CD4-positive, alpha-beta T cell treated with Interleukin-17A for 1 hour (primary cell): ENCODE measurements around the gene HDAC10.

Experiments
- DNase-seq: peaks from one replicate; pipeline ENCODE4 v3.0.0-alpha.2; 2020

Gene HDAC10

DNA sequence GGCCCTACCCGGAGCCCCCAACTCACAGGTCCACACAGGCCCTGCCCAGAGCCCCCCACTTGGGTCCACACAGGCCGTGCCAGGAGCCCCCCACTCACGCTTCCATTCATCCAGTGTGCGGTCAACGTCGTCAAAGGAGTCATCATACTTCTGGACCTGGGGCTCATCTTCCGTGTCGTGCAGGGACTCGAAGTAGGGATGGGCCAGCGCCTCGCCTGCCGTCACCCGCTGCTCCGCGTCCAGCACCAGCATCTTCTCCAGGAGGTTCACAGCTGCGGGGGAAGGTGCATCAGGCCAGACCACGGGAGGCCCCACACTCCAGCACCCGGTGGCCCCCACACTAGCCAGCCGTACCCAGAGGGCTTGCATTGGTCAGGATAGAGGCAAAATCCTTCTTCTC lies 4.0 kb upstream of the HDAC10 start:
- no peak for DNase-seq

DNA sequence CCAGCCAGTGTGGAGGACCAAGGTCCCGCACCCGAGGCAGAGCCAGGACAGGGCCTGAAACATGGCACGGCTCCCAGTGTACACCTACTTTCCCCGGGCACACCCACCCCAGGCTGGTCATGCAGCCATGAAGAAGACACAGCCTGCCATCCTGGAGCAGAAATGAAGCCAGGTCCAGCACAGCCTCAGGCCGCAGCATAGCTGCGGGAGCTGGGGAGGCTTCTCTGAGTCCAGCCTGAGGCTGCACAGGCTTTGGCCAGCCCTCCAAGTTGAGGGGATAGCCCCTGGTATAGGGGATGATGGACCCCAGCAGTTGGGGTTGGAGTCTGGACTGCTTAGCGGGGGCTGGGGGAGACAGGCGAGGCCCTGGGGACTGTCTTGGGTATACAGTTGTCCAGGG lies 2.9 kb upstream of the HDAC10 start:
- DNase-seq = no peak

DNA sequence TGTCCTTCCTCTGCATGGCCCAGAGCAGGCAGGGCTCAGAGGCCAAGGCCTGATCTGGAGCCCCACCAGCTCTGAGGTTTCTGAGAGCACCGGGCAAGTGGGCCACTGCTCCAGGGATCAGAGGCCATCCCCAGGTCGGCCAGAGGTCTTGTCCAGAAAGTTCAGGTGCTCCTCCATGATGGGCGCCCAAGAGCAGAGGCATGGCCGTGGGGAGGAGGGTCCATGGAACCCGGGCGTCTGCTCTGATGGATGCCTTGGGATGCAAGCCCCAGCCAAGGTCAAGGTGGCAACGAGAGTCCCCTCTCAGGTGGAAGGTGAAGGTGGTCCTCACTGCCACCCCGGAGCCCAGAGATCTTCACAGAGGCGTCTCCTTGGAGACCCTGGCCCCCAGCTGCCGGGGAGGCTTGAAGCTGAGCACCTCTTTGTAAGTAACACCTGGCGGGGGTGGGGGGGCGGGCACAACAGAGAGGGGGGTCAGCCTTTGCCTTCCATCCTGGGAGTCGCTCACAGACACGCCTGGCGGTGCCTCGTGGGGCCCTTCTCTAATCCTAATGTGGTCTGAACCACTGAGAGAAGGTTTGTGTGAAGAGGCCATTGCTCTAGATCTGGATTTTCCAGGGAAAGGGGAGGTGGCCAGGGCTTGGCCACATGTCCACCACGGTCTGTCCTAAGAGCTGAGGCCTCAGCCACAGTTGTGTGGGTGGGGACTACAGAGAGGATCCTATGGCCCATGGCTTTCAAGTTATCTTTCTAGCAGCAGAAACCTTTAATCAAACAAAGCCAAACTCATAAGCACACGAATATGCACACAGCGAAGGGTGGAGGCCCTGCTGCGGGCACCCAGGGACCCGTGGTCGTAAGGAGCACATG lies 2.2 kb upstream of the HDAC10 start:
- DNase-seq = no peak

DNA sequence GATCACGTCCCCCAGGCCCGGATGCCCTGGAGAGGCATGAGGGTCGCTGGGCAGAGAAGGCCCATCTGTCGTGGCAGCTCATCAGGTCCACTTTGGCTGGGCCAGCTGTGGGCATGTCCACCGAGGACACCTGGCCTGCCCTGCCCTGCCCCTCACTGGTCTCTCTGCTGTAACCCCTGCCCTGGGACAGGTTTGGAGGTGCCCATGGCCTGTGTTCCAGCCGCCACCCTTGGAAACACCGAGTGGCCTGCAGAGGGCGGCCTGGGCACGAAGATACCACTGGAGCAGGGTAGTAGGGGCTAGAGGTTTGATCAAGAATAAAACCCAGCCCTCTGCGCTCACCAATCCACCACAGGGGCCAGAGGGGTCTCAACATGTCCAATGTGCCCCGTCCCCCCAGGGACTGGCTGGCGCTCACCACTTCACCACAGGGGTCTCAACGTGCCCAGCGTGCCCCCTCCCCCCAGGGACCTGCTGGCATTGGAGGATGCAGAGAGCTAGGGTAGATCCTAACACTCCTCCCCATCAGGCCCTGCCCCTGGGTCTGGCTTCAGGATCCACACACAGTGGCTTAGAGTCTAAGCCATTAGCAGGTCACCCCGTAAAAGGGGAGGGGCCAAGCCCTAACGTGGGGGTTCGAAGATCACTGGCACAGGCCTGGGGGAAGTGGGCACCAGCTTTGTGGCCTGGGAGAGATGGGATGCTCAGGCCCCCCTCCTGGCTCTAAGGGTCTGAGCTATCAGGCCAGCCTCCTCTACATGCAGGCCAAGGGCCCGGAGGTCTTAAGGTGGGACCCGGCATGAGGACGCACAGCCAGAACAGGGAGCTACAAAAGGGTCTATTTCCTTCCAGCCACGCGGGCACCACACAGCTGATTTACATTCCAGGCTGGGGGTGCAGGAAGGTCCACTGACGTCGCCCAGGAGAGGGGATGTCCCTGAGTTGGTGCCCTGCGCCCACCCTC lies 1.3 kb upstream of the HDAC10 start:
- peak; percentile 78 for DNase-seq

DNA sequence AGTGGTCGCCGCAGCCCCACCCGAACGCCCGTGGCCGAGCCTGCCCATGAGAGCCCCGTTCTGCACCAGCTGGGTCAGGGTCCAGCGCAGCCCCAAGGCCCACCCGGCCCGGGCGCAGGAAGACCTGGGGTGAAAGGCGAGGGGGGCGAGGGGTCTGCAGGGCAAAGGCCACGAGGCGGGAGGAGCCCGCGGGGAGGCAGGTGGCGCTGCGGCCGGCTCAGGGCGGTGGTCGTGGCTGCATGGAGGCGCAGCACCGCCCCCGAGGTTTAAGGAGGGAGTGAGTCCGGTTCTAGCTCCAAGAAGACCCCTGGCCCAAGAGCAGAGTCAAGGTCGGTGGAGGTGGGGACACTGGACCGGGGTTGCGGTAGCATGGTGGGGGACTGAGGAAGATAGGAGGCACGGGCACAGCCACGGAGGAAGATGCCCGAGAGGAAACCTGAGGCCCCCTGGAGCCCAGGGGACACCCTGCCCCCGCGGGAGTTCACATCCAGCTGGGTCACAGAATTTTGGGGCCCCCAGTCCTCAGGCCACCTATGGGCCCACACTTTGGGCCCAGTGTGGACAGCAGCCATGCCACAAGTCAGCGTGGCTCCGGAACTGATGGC lies 514 bp upstream of the HDAC10 start:
- DNase-seq = peak; percentile 26

DNA sequence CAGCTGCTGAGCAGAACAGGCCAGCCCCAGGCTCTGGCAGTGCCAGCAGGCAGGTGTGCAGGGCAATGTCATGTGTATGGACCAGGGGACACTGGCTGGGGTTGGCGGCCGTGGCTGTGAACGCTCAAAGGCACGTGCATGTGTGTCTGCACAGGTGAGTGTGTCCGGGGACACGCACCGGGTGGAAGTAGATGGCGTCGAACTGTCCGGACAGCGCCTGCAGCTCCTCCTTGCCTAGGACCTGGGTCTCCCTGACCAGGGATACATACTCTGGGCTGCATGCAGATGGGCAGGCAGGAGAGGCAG lies 863 bp downstream of the HDAC10 start:
- DNase-seq = no peak

DNA sequence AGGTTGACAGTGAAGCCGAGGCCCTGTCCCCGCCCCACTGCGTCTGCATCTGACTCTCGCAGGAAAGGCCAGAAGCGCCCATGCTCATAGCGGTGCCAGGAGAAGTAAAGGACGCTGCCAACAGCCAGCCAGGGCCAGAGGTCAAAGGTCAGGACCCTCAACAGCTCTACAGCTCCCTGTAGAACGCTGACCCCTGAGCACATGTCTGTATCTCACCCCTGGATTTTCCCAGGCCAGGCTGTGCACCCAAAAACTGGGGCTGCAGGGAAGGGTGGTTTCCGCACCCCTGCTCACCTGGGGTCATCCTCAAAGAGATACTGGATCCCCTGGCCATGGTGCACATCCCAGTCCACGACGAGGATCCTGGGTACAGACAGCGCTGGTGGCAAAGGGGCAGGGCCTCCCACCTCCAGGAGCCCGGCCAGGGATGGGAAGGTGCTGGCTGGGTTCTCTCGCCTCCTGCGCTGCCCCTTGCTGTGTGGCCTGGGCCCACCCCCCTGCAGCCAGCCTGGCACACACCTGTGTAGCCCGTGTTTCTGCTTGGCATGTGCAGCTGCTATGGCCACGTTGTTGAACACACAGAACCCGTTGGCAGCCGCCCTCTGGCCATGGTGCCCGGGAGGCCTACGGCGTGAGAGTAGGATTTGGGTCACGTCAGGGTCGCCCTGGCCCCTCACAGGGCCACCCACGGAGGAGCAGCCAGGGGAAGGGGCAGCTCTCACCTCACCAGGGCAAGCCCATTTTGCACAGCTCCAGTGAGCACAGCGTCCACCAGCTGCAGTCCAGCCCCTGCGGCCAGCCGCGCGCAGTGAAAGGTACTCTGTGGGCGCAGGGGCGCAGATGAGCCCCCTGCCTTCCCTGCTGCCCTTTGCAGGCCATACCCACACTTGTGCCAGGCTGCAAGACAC lies 1.5 kb downstream of the HDAC10 start:
- DNase-seq = no peak

DNA sequence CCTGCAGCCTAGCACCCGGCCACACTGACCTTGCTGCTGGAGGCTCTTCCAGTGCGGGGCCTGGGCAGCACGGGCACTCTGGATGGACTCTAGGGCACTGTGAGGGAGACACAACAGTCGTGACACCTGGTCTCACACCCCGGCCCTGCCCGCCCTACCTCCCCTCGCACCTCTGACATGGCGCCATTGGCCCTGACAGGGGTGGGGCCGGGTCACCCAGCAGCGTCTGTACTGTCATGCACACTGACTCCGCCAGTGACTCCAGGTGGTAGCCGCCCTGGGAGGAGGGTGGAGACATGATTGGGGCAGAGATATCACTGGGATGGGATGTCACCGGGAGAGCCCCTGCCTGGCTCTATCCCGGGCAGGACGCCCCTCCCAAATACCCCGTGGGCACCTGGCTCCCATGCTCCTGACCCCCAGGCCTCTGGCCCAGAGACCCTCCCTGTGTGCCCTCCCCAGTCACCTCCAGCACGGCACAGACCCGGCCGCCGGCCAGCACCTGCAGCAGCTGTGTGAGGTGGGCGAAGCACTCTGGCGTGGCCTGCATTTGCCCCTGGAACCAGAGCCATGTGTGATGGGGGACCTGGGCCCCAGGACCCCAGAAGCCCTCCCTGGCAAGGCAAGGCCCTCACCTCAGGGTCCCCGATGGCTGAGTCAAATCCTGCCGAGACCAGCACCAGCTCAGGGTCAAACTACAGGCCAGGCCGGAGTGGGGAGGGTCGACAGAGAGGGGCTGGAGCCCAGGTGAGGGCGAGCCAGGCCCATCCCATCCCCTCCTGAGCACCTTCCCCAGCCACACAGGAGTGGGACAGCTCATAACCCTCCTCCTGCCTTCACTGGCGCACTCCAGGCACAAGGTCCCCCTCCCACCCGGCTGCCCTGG lies 2.6 kb downstream of the HDAC10 start:
- no peak for DNase-seq

DNA sequence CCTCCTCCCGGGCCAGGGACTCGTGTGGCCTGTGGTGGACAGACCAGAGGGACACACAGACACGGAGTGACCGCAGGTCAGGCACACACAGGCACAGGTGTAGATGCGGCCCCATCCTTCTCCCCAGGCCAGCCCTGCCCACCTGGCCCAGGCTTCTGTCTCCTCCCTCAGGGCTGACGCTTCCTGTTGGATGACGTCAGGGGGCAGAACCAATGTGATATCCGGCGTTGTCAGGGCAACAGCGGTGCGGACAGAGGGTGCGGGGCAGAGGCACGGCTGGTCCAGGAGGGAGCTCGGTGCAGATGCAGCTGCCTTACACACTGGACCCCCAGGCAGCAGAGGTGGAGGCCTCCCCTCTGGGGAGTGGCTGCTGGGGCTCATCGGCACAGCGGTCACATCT lies 3.3 kb downstream of the HDAC10 start:
- DNase-seq = peak; percentile 84

DNA sequence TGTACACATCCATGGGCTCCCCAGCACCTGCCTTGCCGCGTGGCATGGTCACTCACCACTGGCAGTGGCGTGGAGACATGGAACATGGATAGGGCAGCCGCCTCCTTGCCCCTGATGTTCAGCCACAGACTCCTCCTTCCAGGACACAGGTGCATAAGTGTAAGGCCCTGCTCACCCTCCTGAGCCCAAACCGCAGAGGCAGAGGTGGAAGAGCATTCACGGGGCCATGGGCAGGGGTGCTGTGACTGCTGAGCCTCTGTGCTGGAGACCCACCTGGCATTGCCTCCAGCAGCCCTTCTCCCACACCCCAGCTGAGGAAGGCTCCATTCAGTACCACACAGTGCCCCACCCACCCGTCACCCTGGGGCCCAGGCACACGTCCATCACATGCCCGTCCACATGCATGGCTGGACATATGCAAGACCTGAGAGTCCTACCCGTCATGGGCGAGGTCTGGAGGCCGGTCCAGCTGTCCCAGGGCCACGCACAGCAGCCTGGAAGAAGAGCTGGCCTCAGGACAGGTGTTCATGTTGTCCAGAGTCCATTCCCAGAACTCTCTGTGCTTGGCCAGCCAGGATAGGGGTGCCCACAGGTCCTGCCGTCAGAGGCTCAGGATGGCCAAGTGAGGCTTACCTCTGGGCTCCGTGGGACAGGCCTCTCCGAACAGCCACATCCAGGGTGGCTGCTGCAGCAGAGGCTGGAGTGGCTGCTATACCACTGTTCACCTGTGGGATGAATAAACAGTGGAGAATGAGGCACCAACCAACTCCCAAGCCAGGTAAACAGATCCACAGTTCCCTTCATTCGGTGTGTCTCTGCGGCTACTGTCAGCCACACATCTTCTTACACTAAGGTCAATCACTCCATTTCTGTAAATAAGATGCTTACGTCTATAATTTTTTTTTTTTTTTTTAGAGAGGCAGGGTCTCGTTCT lies 4.6 kb downstream of the HDAC10 start:
- no peak for DNase-seq

DNA sequence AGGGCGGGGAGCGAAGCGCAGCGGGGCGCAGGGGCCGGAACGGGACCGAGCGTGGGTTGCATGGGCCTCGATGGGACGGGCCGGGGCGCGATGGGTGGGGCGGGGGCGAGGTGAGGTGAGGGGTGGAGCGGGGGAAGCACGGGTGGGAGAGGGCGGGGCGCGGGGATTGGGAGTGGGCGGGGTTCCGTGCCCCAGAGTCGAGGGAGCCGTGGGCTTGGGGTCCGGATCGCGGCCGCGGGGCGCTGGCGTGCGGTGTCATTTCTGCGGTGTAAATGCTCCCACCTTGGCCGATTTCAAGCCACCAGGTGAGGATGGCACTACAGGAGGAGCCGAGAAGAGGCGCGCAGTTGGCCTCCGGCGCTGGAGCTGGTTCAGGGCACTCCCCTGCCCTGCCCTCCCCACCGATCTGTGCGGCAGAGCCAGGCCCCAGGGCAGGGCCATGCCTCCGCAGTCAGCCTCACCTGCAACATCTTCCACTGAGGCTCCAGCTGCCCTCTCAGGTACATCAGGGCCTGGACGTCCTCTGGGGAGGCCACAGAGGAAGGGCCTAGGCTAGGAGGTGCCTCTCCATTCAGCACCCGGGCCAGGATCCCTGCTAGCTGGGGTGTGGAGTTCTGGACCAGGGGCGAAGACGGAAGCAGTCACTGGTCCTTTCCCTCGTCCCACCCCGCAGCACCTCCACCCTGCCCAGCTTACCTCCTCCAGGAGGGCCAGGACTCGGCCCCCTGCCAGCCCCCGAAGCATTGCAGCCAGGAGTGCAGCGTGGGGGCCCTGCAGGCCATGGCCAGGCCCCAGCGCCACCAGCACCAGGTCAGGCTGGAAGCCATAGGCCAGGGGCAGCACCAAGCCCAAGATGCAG lies 5.6 kb downstream of the HDAC10 start:
- no peak for DNase-seq

DNA sequence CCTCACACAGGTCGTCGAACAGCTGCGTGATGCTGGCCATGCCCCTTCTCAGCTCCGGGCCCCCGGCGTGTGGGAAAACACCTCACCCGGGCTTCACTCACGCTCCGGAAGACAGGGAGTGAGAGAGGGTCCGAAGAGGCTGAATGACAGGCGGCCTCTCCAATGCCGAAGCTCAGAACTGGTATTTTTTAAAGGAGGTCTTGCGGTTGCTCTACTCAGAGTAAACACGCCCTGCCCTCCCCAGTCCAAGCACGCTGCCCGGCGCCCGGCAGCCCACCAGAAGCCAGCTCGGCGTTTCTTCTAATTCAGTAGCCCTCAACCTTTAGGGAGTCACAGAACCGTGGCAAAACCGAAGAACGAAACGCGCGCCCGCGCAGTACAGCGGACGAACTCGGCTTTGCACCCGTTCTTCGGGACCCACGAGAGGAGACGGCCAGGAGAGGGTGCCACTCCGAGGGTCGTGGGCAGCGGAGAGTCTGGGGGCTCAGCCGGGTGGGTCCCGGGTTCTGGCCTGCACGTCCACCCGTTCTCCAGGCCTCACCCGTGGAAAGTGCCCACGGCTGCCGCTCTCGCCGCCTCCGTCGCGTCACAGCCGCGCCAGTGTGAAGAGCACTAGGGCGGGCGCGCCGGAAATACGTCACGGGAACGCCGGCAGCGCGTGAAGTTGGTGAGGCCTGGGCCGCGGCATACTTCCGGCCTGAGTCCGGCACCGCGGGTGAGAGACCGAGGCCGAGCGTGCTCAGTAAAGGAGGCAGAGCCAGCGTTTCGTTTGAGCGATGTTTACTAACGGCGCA lies 6.4 kb downstream of the HDAC10 start, which contains the start of gene TUBGCP6:
Gene TUBGCP6 (minus strand): TSS at position 604 of the 794 bp plus-strand sequence. CDS start 564 bp downstream, at position 40.
- DNase-seq = peak; percentile 91

DNA sequence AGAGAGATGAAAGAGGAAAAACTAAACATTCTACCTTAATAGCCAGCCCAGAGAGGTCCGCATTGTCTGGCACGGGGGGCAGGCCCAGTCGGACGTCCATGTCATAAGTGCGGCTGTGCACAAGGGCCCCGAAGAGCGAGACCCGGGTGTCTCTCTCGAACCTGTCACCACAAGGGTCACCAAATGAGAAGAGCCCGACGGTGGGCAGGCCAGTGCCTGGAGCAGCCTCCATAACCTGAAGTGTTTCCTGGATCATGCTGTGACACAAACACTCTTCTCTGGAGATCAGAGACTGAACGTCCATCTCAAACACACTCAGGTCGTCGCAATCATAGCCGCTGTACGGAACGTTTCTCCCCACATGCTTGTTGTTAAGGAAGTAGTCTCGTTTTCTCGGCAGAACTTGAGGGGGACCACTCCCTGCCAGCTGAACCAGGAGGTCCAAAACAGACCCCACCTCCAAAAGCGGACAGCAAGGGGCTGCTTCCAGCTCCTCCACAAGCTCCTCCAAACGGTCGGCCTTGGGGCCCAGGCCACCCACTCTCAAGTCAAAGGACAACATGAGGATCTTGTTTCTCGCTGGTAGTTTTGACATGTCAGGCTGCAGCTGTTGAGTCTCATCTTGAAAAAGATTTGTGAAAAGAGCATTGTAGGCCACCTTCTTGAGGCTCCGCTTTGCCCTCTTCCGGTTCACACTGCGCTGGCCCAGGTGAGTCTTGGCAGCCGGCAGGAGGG lies 7.2 kb downstream of the HDAC10 start:
- peak; percentile 23 for DNase-seq

DNA sequence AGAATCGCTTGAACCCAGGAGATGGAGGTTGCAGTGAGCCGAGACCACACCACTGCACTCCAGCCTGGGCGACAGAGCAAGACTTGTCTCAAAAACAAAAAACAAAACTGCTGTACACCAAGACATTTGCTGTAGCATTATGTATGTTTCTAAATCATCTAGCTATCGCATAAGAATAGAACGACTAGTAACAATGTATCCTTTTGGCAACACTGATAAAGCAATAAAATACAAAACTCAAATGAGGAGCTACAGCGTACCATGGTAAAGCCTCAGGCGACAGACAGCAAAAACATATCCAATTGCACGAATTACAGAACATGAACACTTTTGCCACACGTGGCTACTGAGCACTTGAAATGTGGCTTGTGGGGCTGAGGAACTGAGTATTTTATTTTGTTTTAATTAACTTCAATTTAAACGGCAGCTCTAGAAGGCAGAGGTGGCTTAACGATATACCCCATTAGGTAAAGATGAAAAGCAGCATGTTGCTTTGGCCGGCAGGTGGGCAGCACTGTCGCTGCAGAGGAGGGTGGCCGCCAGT lies 8.6 kb downstream of the HDAC10 start:
- DNase-seq = no peak

DNA sequence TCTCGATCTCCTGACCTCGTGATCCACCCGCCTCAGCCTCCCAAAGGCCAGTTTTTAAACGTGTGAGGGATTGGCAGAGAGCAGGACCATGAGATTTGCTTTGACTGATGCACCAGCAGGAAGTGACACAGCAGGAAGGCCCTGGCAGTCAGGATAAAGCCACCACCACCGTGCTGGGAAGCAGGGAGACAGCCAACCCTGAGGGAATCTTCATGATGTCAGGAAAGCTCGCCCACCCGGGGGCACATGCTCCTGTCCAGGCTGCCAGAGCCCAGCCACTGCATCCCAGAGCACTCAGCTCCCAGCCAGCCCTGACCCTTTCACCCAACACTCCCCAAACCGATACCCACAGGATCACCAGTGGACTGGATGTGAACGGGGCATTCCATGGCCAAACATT lies 12.3 kb downstream of the HDAC10 start:
- no peak for DNase-seq

DNA sequence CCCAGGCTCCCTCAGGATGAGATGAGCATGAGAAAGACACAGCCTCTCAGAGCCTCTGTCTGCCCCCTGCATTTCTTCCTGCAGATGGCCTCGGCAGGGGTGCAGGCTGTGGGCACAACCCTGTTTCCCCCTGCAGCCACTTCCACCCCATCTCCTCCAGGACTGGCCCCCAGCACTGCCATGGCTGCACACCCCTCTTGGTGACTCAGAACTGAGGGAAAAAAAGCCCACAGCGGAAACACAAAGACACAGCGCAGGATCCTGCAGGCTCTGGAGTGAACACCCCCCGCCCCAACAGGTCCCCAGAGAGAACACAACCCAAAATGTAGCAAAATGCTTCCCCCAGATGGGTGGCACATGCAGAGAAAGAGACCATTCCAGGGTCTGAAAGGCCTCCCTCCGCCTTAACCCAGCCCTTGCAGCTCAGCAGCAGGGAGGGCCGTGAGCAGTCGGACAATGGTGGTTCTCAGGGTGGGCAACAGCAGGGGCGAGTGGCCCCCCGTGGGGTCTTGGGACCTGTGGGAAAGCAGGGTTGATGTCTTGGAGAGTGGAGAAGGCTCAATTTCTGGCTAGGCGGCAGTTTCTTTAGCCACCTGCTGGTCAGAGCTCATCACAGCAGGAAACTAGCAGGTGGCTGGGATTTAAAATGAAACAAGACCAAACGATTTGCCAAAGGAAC lies 14.2 kb downstream of the HDAC10 start:
- DNase-seq = no peak

DNA sequence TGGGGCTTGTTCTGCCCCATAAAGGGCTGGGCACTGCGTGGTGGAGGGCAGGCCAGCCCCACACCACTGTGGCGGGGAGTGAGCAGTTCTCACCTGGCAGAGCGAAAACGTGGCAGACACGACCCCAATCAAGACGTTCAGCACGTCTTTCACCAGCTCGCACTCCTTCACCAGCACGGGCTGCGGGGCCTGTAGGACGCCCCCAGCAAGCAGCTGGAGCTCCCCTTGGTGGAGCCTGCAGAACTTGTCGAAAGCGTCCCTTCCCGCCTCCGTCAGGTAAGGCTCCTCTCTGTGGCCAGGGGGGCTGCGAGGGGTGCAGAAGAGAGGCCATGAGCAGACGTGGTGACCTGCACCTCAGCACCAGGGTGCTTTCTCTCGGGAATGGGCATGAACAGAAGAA lies 17.8 kb downstream of the HDAC10 start:
- DNase-seq = no peak
